Measurements from ENCODE around the gene CLDN9.

- no peak for TF ChIP-seq FOS (IDR thresholded peaks at IDR 0.05; ENCODE audit: extremely low read depth, insufficient read length)
- no peak for TF ChIP-seq ESRRA (IDR thresholded peaks at IDR 0.05; ENCODE audit: borderline replicate concordance, low read depth)
- TF ChIP-seq RFX5 (IDR thresholded peaks at IDR 0.05; ENCODE audit: low read depth, low read length): no peak
Measured at GRCh38 chr16:2963723-2964474, 48.8 kb upstream of the CLDN9 start, which contains the start of gene KREMEN2.
